GM12878 (cell line): Measurements from ENCODE around the gene DEFB114. TPM values are rescaled to one million over a fixed set of nuclear protein-coding genes. Genes with fewer than 3 reads are reported as not detected.

Experiments used
- ATAC-seq: fragments of 200-7000 bp; cut with Tn5 transposase; 3 replicates; pipeline ENCODE4 v1.9.1; 2020; ENCODE audit warnings: mild to moderate bottlenecking, moderate library complexity
- BruUV-seq: library from RNA; stranded (reverse); fragments of 400-500 nt; replicated peaks from 2 replicates; lab custom pipeline; 2021; lab: Mats Ljungman, UMichigan
- CTCF ChIA-PET: fragments of 300-600 bp; sonication (Branson Sonifier 250); formaldehyde crosslinking; extraction: SDS; loops from one replicate; lab custom pipeline; 2021; ENCODE audit warnings: inconsistent platforms; lab: Yijun Ruan, JAX
- POLR2A ChIA-PET: fragments of 350-600 bp; formaldehyde crosslinking; extraction: SDS; loops from one replicate; lab custom pipeline; 2021; ENCODE audit warnings: inconsistent platforms; lab: Charles Lee
- RAD21 ChIA-PET: fragments of 300-600 bp; sonication (Branson Sonifier 250); formaldehyde crosslinking; loops from one replicate; lab custom pipeline; 2023; ENCODE audit warnings: antibody characterized with exemption; ENCODE audit not compliant: unreplicated experiment; lab: Charles Lee
- SMC1A ChIA-PET: fragments of 300-600 bp; sonication (Branson Sonifier 250); formaldehyde crosslinking; loops from one replicate; lab custom pipeline; 2023; ENCODE audit not compliant: unreplicated experiment, uncharacterized antibody; lab: Charles Lee
- DNase-seq: peaks from one replicate; pipeline ENCODE4 v3.0.0-alpha.2; 2011; ENCODE audit warnings: low read depth, low spot score
- FAIRE-seq: peaks from 3 replicates; lab custom pipeline; 2011; peaks lifted over from hg19 to GRCh38; lab: Jason Lieb, UNC
- H2AFZ ChIP-seq: 2 replicates; pipeline ENCODE4 v1.6.0; 2011; ENCODE audit warnings: low read depth, low read length, control low read depth; ENCODE audit not compliant: control insufficient read depth
- H3K27ac ChIP-seq: 2 replicates; pipeline ENCODE4 v1.5.1; 2011; ENCODE audit warnings: control low read depth; ENCODE audit not compliant: control insufficient read depth, insufficient read depth
- H3K27me3 ChIP-seq, 2 experiments: replicated peaks in 1 of 2; 2 replicates each; pipeline versions ENCODE4 v1.6.0 to v1.6.1; 2011; ENCODE audit warnings: low read length in 1 of 2; ENCODE audit not compliant: control insufficient read depth in 2 of 2, insufficient read depth in 2 of 2
- H3K36me3 ChIP-seq, 2 experiments: 2 replicates each; pipeline ENCODE4 v1.5.1; 2011; ENCODE audit warnings: low read length in 1 of 2; ENCODE audit not compliant: control insufficient read depth in 2 of 2, insufficient read depth in 2 of 2
- H3K4me1 ChIP-seq: 2 replicates; pipeline ENCODE4 v1.6.1; 2011; ENCODE audit warnings: mild to moderate bottlenecking, low read length, moderate library complexity, mixed read lengths; ENCODE audit not compliant: control insufficient read depth, insufficient read depth
- H3K4me2 ChIP-seq: 2 replicates; pipeline ENCODE4 v1.6.0; 2011; ENCODE audit warnings: control low read depth; ENCODE audit not compliant: control insufficient read depth, insufficient read depth
- H3K4me3 ChIP-seq: fragments of 200-600 bp; sonication (generic); 2 replicates; pipeline ENCODE4 v1.5.1; 2016
- H3K79me2 ChIP-seq: 2 replicates; pipeline ENCODE4 v1.6.0; 2011; ENCODE audit warnings: low read length; ENCODE audit not compliant: control insufficient read depth, insufficient read depth
- H3K9ac ChIP-seq: 2 replicates; pipeline ENCODE4 v1.8.0; 2011; ENCODE audit warnings: low read length, control low read depth, mixed read lengths; ENCODE audit not compliant: control insufficient read depth, insufficient read depth
- H3K9me3 ChIP-seq: replicated peaks from 3 replicates; pipeline ENCODE4 v1.5.1; 2011; ENCODE audit warnings: mild to moderate bottlenecking, low read length; ENCODE audit not compliant: control insufficient read depth, insufficient read depth
- H4K20me1 ChIP-seq: 2 replicates; pipeline ENCODE4 v1.6.0; 2011; ENCODE audit not compliant: control insufficient read depth, insufficient read depth
- CBX3 ChIP-seq: fragments of 200-600 bp; sonication (generic); IDR thresholded peaks from 2 replicates; pipeline ENCODE4 v1.6.1; 2016; ENCODE audit warnings: low read depth, borderline replicate concordance
- CEBPZ ChIP-seq: fragments of 150-350 bp; IDR thresholded peaks from 2 replicates; pipeline ENCODE4 v1.6.1; 2016; ENCODE audit warnings: low read depth, low read length
- E2F8 ChIP-seq: fragments of 450-650 bp; IDR thresholded peaks from 2 replicates; pipeline ENCODE4 v1.6.1; 2018; ENCODE audit warnings: mild to moderate bottlenecking, low read depth, moderate library complexity; ENCODE audit not compliant: partially characterized antibody
- E4F1 ChIP-seq: fragments of 450-650 bp; IDR thresholded peaks from 2 replicates; pipeline ENCODE4 v1.6.1; 2018; ENCODE audit warnings: borderline replicate concordance, mild to moderate bottlenecking; ENCODE audit not compliant: partially characterized antibody
- HDGF ChIP-seq: fragments of 450-650 bp; IDR thresholded peaks from 2 replicates; pipeline ENCODE4 v1.6.1; 2016; ENCODE audit warnings: antibody characterized with exemption
- IKZF2 ChIP-seq, 2 experiments: fragments of 450-650 bp; IDR thresholded peaks; 2 replicates each; pipeline ENCODE4 v1.6.1; 2017; ENCODE audit warnings: mild to moderate bottlenecking in 2 of 2, moderate library complexity in 2 of 2
- NFYB ChIP-seq: IDR thresholded peaks from 2 replicates; pipeline ENCODE4 v1.6.1; 2011; ENCODE audit warnings: low read depth, mild to moderate bottlenecking, low read length, improper control_type of control experiment, moderate library complexity; ENCODE audit not compliant: insufficient read depth
- NR2F1 ChIP-seq: fragments of 450-650 bp; conservative IDR thresholded peaks from 2 replicates; pipeline ENCODE4 v1.6.1; 2017; ENCODE audit warnings: mild to moderate bottlenecking
- POLR2AphosphoS5 ChIP-seq: IDR thresholded peaks from 2 replicates; pipeline ENCODE4 v1.6.1; 2011; ENCODE audit warnings: mild to moderate bottlenecking, low read length, inconsistent platforms
- RAD21 ChIP-seq: IDR thresholded peaks from 2 replicates; pipeline ENCODE4 v1.6.1; 2011; ENCODE audit warnings: mild to moderate bottlenecking, low read depth, low read length, moderate library complexity; ENCODE audit not compliant: insufficient read depth
- RELA ChIP-seq: fragments of 450-650 bp; IDR thresholded peaks from 2 replicates; pipeline ENCODE4 v1.8.0; 2014; ENCODE audit warnings: borderline replicate concordance; ENCODE audit not compliant: partially characterized antibody
- RFX5 ChIP-seq: IDR thresholded peaks from 2 replicates; pipeline ENCODE4 v1.6.1; 2011; ENCODE audit warnings: low read depth, low read length, improper control_type of control experiment
- SMC3 ChIP-seq: IDR thresholded peaks from 2 replicates; pipeline ENCODE4 v1.6.1; 2011; ENCODE audit warnings: low read length, improper control_type of control experiment, borderline replicate concordance
- SP1 ChIP-seq: IDR thresholded peaks from one replicate; pipeline ENCODE4 v1.6.1; 2011; ENCODE audit warnings: low read depth, low read length
- ZBED1 ChIP-seq: IDR thresholded peaks from 2 replicates; pipeline ENCODE4 v1.6.1; 2016; ENCODE audit warnings: borderline replicate concordance
- ZSCAN29 ChIP-seq: fragments of 450-650 bp; IDR thresholded peaks from 2 replicates; pipeline ENCODE4 v1.6.1; 2017; ENCODE audit warnings: mild to moderate bottlenecking, moderate library complexity
- WGBS: methylation state at CpG from one replicate; pipeline ENCODE4 v1.1.6; 2016; ENCODE audit warnings: low lambda C conversion rate; ENCODE audit not compliant: insufficient replicate concordance, insufficient coverage; ENCODE audit errors: missing lambda C conversion rate; 5-methylcytosine and 5-hydroxymethylcytosine counted together
- in situ Hi-C: fragments of 300-500 bp; cut with MboI; formaldehyde crosslinking; loops from 9 replicates; pipeline ENCODE4 v1.14.3; 2018; ENCODE audit warnings: mixed read lengths
- intact Hi-C: fragments of 100-400 bp; cut with micrococcal nuclease; formaldehyde crosslinking; loops from one replicate; pipeline ENCODE4 v1.14.2; 2022; ENCODE audit not compliant: unreplicated experiment
- polyA plus RNA-seq, 11 experiments: library from polyadenylated mRNA; depleted of rRNA in 4 of 11; unstranded in 6 of 11; stranded (reverse) in 5 of 11; fragments of >200 nt; fragmentation: Nextera tagmentation in 4 of 11; fragmentation: Illumina TruSeq in 1 of 11; extraction: Ambion mirVana in 4 of 11; extraction: Trizol in 1 of 11; gene quantifications; 1 replicate in 1 of 11; 2 replicates in 10 of 11; pipeline versions ENCODE4 v1.2.1 to v1.2.3, GENCODE V29; 2011 to 2016; ENCODE audit warnings: inconsistent platforms in 2 of 11, missing spikeins in 2 of 11, low read depth in 1 of 11
- total RNA-seq, 4 experiments: library from RNA; depleted of rRNA in 3 of 4; stranded (reverse); fragments of >200 nt in 3 of 4; fragmentation: Illumina TruSeq in 1 of 4; extraction: Trizol in 1 of 4; gene quantifications; 2 replicates each; pipeline versions ENCODE4 v1.2.1 to v1.2.3, GENCODE V29; 2013 to 2021

DEFB114 gene
- total and polyA plus RNA-seq, 10 of the 15 experiments (the other 5 are each of a cell fraction or from before 2014, with no cell fraction given) = not detected

GRCh38 chr6:49919261-49919660 is 44.7 kb downstream of the DEFB114 start (continued):
- no peak for TF ChIP-seq SMC3

GRCh38 chr6:49918787-49919186 is 45.2 kb downstream of the DEFB114 start:
- ChIA-PET POLR2A (no interaction called here), CTCF (no interaction called here)
- no peak for TF ChIP-seq CEBPZ
- TF ChIP-seq POLR2AphosphoS5 = no peak
- no peak for TF ChIP-seq ZBED1
- no peak for TF ChIP-seq CBX3
- TF ChIP-seq E2F8 = no peak
- no peak for TF ChIP-seq SP1
- no peak for TF ChIP-seq NR2F1
- TF ChIP-seq HDGF = no peak
- TF ChIP-seq IKZF2 (IDR thresholded peaks at IDR 0.05) = no peak
- TF ChIP-seq ZSCAN29 = no peak
- no peak for TF ChIP-seq RELA
- no peak for TF ChIP-seq E4F1
- no peak for TF ChIP-seq RAD21
- TF ChIP-seq RFX5 = no peak
- TF ChIP-seq NFYB = no peak

More at GRCh38 chr6:49918787-49919186, 45.2 kb downstream of the DEFB114 start:
- no peaks in the 10 kb centered on the region for H4K20me1 ChIP-seq
- FAIRE-seq (no peak), DNase-seq (no peak), ATAC-seq (no peak)
- intact Hi-C loops = no loop called here
- H3K9ac ChIP-seq = no peak overlapping the region
- BruUV-seq = no TSS peak
- no peaks in the 10 kb centered on the region for H3K36me3 ChIP-seq
- 0% methylated on average over 2 of the region's 2 CpGs for WGBS
- H3K27me3 ChIP-seq = no peaks in the 10 kb centered on the region
- no peak overlapping the region for H3K27ac ChIP-seq
- H3K9me3 ChIP-seq = no peaks in the 10 kb centered on the region
- H3K79me2 ChIP-seq = no peaks in the 10 kb centered on the region
- no peak overlapping the region for H3K4me2 ChIP-seq
- no peak overlapping the region for H3K4me3 ChIP-seq
- no peak overlapping the region for H2AFZ ChIP-seq
- no peaks in the 10 kb centered on the region for H3K4me1 ChIP-seq
- in situ Hi-C loops = no loop called here
- SMC1A ChIA-PET = no interaction called here
- RAD21 ChIA-PET = no interaction called here
